Brain pericyte (primary cell): Measurements from ENCODE around the gene EEF1AKMT2.

ENCODE experiments used
- DNase-seq: peaks from one replicate; pipeline ENCODE4 v3.0.0-alpha.2; 2012; ENCODE audit warnings: low read depth, low spot score

Gene EEF1AKMT2

GRCh38 chr10:124721330-124722045 is 70.2 kb downstream of the EEF1AKMT2 start:
- no peak for DNase-seq

- no peak for DNase-seq
Observed at GRCh38 chr10:124719213-124719851, 72.4 kb downstream of the EEF1AKMT2 start.

- DNase-seq = no peak
Observed at GRCh38 chr10:124717911-124718741, 73.6 kb downstream of the EEF1AKMT2 start.

- no peak for DNase-seq
Observed at GRCh38 chr10:124717041-124717757, 74.5 kb downstream of the EEF1AKMT2 start.

GRCh38 chr10:124716369-124716768 is 75.3 kb downstream of the EEF1AKMT2 start:
- no peak for DNase-seq

- DNase-seq = no peak
Observed at GRCh38 chr10:124715439-124715838, 76.2 kb downstream of the EEF1AKMT2 start.

GRCh38 chr10:124713679-124714255 is 77.9 kb downstream of the EEF1AKMT2 start:
- no peak for DNase-seq

GRCh38 chr10:124712704-124713407 is 78.8 kb downstream of the EEF1AKMT2 start:
- DNase-seq = no peak

- DNase-seq = no peak
Observed at GRCh38 chr10:124711145-124711544, 80.5 kb downstream of the EEF1AKMT2 start.

- no peak for DNase-seq
Observed at GRCh38 chr10:124710266-124710881, 81.3 kb downstream of the EEF1AKMT2 start.

GRCh38 chr10:124709861-124710260 is 81.8 kb downstream of the EEF1AKMT2 start:
- DNase-seq = no peak

- DNase-seq = no peak
Observed at GRCh38 chr10:124708922-124709520, 82.7 kb downstream of the EEF1AKMT2 start.

- no peak for DNase-seq
Observed at GRCh38 chr10:124708246-124708779, 83.4 kb downstream of the EEF1AKMT2 start.
